Colonic mucosa (tissue), 4 donors: ENCODE results near the gene HSPA1A. TPM values are rescaled to one million over a fixed set of nuclear protein-coding genes. Genes with fewer than 3 reads are reported as not detected.
A peak's percentile ranks its signal among the peaks of the same experiment; 100 is the strongest.

ENCODE experiments used
- DNase-seq: peaks from one replicate; pipeline ENCODE4 v3.0.0-alpha.2; 2020
- H3K27ac ChIP-seq: fragments of 200-600 bp; one replicate; pipeline ENCODE4 v1.8.0; 2021
- H3K27me3 ChIP-seq: fragments of 200-600 bp; one replicate; pipeline ENCODE4 v1.8.0; 2021
- H3K36me3 ChIP-seq: fragments of 200-600 bp; one replicate; pipeline ENCODE4 v1.8.0; 2021
- H3K4me1 ChIP-seq: fragments of 200-600 bp; one replicate; pipeline ENCODE4 v1.8.0; 2021; ENCODE audit warnings: mild to moderate bottlenecking
- H3K4me3 ChIP-seq: fragments of 200-600 bp; one replicate; pipeline ENCODE4 v1.8.0; 2021
- H3K9ac ChIP-seq, 2 donors: one replicate each; pipeline ENCODE4 v1.7.0; 2013; ENCODE audit warnings: control low read depth in 2 of 2, low read depth in 2 of 2, low read length in 2 of 2
- H3K9me3 ChIP-seq: fragments of 200-600 bp; one replicate; pipeline ENCODE4 v1.8.0; 2021
- intact Hi-C: fragments of 100-400 bp; cut with DNase I; formaldehyde crosslinking; loops from one replicate; pipeline ENCODE4 v1.14.1; 2022
- total RNA-seq, 2 donors: library from RNA; stranded (reverse); fragmentation: NEBNext Ultra II Directional in 1 of 2; extraction: Animal tissue kit (Norgen Biotek cat#: 25700) in 1 of 2; gene quantifications; one replicate each; pipeline ENCODE4 v1.2.1, GENCODE V29; 2021
- TF ChIP-seq, protein P1 (sequence below): fragments of 200-600 bp; IDR thresholded peaks from one replicate; pipeline ENCODE4 v1.8.0; 2022; ENCODE audit warnings: antibody characterized with exemption, mild to moderate bottlenecking
- donor health status: healthy.
- donor health status: DM: no; HTN: no; CAD: no.
- donor health status: DM: no; HTN: no; CAD: no.

Gene HSPA1A
- total RNA-seq, 2 donors from 2014 or later: 248 to 397 TPM

DNA sequence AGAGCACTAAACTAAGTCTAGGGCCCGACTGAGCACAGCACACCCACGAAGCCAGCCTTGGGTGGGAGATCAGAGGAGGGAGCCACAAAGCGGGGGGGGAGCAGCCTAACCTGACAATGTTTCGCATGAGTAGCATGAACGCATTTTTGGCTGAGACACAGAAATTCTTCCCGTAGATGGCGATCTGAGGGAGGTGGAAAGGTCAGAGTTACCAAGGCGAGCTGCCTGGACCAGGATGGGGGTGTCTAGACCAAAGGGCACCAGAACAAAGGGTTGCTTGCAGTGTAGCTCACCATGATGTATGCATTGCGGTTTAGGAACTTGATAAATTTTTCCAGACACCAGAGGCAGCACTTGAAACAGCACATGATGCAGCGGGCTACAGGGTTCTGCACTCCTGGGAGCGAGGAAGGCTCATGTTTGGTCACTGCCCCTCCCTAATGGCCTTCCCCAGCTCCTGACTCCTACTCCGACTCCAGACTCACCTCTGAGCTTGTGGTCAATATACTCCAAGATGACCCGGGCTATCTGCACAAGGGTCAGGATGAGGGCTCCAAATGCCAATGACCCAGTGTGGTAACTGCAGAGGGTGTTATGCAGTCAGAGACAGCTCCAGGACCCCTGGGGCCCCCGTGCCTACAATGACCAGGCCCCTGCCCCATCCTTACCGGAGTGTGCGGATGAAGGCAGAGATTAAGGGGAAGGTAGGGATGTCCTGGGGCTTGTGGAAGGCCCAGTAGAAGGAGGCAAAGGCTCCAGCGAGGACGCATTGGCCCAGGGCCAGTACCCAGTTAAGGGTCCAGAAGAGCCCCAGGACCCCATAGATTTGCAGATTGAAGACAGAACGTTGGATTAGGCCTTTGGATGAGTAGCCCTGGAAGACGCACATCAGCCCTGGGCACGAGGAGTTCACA is 50.1 kb downstream of the HSPA1A start:
- TF ChIP-seq, protein P1, sequence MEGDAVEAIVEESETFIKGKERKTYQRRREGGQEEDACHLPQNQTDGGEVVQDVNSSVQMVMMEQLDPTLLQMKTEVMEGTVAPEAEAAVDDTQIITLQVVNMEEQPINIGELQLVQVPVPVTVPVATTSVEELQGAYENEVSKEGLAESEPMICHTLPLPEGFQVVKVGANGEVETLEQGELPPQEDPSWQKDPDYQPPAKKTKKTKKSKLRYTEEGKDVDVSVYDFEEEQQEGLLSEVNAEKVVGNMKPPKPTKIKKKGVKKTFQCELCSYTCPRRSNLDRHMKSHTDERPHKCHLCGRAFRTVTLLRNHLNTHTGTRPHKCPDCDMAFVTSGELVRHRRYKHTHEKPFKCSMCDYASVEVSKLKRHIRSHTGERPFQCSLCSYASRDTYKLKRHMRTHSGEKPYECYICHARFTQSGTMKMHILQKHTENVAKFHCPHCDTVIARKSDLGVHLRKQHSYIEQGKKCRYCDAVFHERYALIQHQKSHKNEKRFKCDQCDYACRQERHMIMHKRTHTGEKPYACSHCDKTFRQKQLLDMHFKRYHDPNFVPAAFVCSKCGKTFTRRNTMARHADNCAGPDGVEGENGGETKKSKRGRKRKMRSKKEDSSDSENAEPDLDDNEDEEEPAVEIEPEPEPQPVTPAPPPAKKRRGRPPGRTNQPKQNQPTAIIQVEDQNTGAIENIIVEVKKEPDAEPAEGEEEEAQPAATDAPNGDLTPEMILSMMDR: no peak
- Histone ChIP-seq H3K27ac (no peak overlapping the region), H3K4me3 (no peak overlapping the region), H3K9ac (peak overlapping the region in 1 of 2 donors; percentile 12), H3K36me3 (peaks cover 8% of the 10 kb centered on the region), H3K9me3 (no peaks in the 10 kb centered on the region), H3K4me1 (peaks cover 4% of the 10 kb centered on the region), H3K27me3 (no peaks in the 10 kb centered on the region)
- no peak for DNase-seq
- intact Hi-C loops: no loop called here

Other genes starting within 250 kb of the HSPA1A start
- 1 to 10 TPM in 1 of 2 donors, under 1 TPM in 1; 0.35 to 2.4 TPM for gene LTA, start 243.3 kb upstream of the HSPA1A start, total RNA-seq
- gene TNF, start 240.0 kb upstream of the HSPA1A start, total RNA-seq: 1 to 10 TPM in 1 of 2 donors, under 1 TPM in 1; 0.48 to 1.4 TPM
- gene LTB, start 233.1 kb upstream of the HSPA1A start, total RNA-seq: 1 to 10 TPM; 3.4 to 5.7 TPM
- gene LST1, start 229.3 kb upstream of the HSPA1A start, total RNA-seq: 1 to 10 TPM; 4.8 to 9.2 TPM
- gene NCR3, start 222.5 kb upstream of the HSPA1A start, total RNA-seq: under 1 TPM; 0.67 to 0.90 TPM
- gene AIF1, start 200.3 kb upstream of the HSPA1A start, total RNA-seq: 10 to 100 TPM in 1 of 2 donors, 1 to 10 TPM in 1; 5.0 to 20.7 TPM
- 100 to 1,000 TPM; 107 to 171 TPM for gene PRRC2A, start 194.8 kb upstream of the HSPA1A start, total RNA-seq
- 100 to 1,000 TPM; 266 to 337 TPM for gene BAG6, start 162.9 kb upstream of the HSPA1A start, total RNA-seq
- gene APOM, start 159.6 kb upstream of the HSPA1A start, total RNA-seq: 1 to 10 TPM; 1.6 to 2.4 TPM
- 10 to 100 TPM; 28.3 to 32.8 TPM for gene C6orf47, start 154.8 kb upstream of the HSPA1A start, total RNA-seq
- gene GPANK1, start 150.5 kb upstream of the HSPA1A start, total RNA-seq: 10 to 100 TPM; 11.0 to 14.9 TPM
- gene CSNK2B, start 149.5 kb upstream of the HSPA1A start, total RNA-seq: 100 to 1,000 TPM; 140 to 152 TPM
- 1 to 10 TPM; 4.4 to 9.0 TPM for gene LY6G5B, start 145.6 kb upstream of the HSPA1A start, total RNA-seq
- 1 to 10 TPM; 1.9 to 2.8 TPM for gene LY6G5C, start 134.5 kb upstream of the HSPA1A start, total RNA-seq
- 10 to 100 TPM; 56.8 to 65.2 TPM for gene ABHD16A, start 112.2 kb upstream of the HSPA1A start, total RNA-seq
- gene LY6G6F, start 108.7 kb upstream of the HSPA1A start, total RNA-seq: not detected
- gene LY6G6D, start 100.2 kb upstream of the HSPA1A start, total RNA-seq: not detected
- gene LY6G6C, start 93.8 kb upstream of the HSPA1A start, total RNA-seq: 1 to 10 TPM in 1 of 2 donors, not detected in 1; 2.3 TPM
- under 1 TPM; 0.19 to 0.57 TPM for gene MPIG6B, start 92.2 kb upstream of the HSPA1A start, total RNA-seq
- gene DDAH2, start 86.2 kb upstream of the HSPA1A start, total RNA-seq: 10 to 100 TPM; 92.1 to 98.7 TPM
- 100 to 1,000 TPM; 622 to 646 TPM for gene CLIC1, start 79.0 kb upstream of the HSPA1A start, total RNA-seq
- gene MSH5, start 75.5 kb upstream of the HSPA1A start, total RNA-seq: 10 to 100 TPM; 13.3 to 34.2 TPM
- gene SAPCD1, start 52.9 kb upstream of the HSPA1A start, total RNA-seq: 1 to 10 TPM; 1.7 to 8.9 TPM
- gene VWA7, start 38.2 kb upstream of the HSPA1A start, total RNA-seq: 10 to 100 TPM in 1 of 2 donors, 1 to 10 TPM in 1; 6.1 to 10.1 TPM
- gene VARS1, start 19.8 kb upstream of the HSPA1A start, total RNA-seq: 100 to 1,000 TPM in 1 of 2 donors, 10 to 100 TPM in 1; 40.8 to 136 TPM
- 10 to 100 TPM; 37.6 to 61.3 TPM for gene LSM2, start 8.6 kb upstream of the HSPA1A start, total RNA-seq
- 1 to 10 TPM in 1 of 2 donors, under 1 TPM in 1; 0.98 to 1.4 TPM for gene HSPA1L, start 260 bp upstream of the HSPA1A start, total RNA-seq
- 100 to 1,000 TPM; 278 to 543 TPM for gene HSPA1B, start 12.2 kb downstream of the HSPA1A start, total RNA-seq
- 10 to 100 TPM; 33.8 to 47.4 TPM for gene NEU1, start 47.3 kb downstream of the HSPA1A start, total RNA-seq
- gene SLC44A4, start 63.5 kb downstream of the HSPA1A start, total RNA-seq: 100 to 1,000 TPM; 546 to 779 TPM
- 10 to 100 TPM; 28.4 to 52.1 TPM for gene EHMT2, start 82.2 kb downstream of the HSPA1A start, total RNA-seq
- 1 to 10 TPM; 2.0 to 4.9 TPM for gene ZBTB12, start 86.5 kb downstream of the HSPA1A start, total RNA-seq
- gene C2, start 112.2 kb downstream of the HSPA1A start, total RNA-seq: 10 to 100 TPM in 1 of 2 donors, 1 to 10 TPM in 1; 7.8 to 15.2 TPM
- 10 to 100 TPM; 20.4 to 60.6 TPM for gene CFB, start 130.6 kb downstream of the HSPA1A start, total RNA-seq
- 10 to 100 TPM; 50.3 to 55.6 TPM for gene NELFE, start 143.4 kb downstream of the HSPA1A start, total RNA-seq
- gene SKIC2, start 143.6 kb downstream of the HSPA1A start, total RNA-seq: 10 to 100 TPM; 52.5 to 81.1 TPM
- 10 to 100 TPM; 13.0 to 16.1 TPM for gene DXO, start 156.6 kb downstream of the HSPA1A start, total RNA-seq
- gene C4A, start 166.5 kb downstream of the HSPA1A start, total RNA-seq: 10 to 100 TPM; 15.9 to 23.4 TPM
- 10 to 100 TPM; 11.9 to 19.4 TPM for gene C4B, start 199.3 kb downstream of the HSPA1A start, total RNA-seq
- 1 to 10 TPM in 1 of 2 donors, not detected in 1; 3.3 TPM for gene CYP21A2, start 222.9 kb downstream of the HSPA1A start, total RNA-seq